Panc1 (cell line): Measurements from ENCODE around the gene RSU1.

Source experiments
- CTCF ChIP-seq: fragments of 450-650 bp; IDR thresholded peaks from 2 replicates; pipeline ENCODE4 v1.5.1; 2017; ENCODE audit warnings: mild to moderate bottlenecking
- POLR2AphosphoS5 ChIP-seq: IDR thresholded peaks from 2 replicates; pipeline ENCODE4 v1.6.1; 2012; ENCODE audit warnings: mild to moderate bottlenecking, low read depth, low read length, moderate library complexity
- REST ChIP-seq, 2 experiments: IDR thresholded peaks; 2 replicates each; pipeline ENCODE4 v1.6.1; 2011 to 2012; ENCODE audit warnings: low read depth in 2 of 2, control low read depth in 1 of 2, low read length in 1 of 2, mild to moderate bottlenecking in 1 of 2, moderate library complexity in 1 of 2; ENCODE audit not compliant: insufficient read depth in 1 of 2
- SIN3A ChIP-seq: IDR thresholded peaks from 2 replicates; pipeline ENCODE4 v1.6.1; 2012; ENCODE audit warnings: low read depth, mild to moderate bottlenecking, low read length, moderate library complexity, borderline replicate concordance; ENCODE audit not compliant: insufficient read depth
- TCF7L2 ChIP-seq: IDR thresholded peaks from 2 replicates; pipeline ENCODE4 v1.6.1; 2011; ENCODE audit warnings: mild to moderate bottlenecking, low read depth, low read length, inconsistent platforms

- TF ChIP-seq SIN3A: no peak
- TF ChIP-seq REST (IDR thresholded peaks at IDR 0.05; ENCODE audit: insufficient read depth in 1 of 2, low read depth in 2 of 2, low read length in 1 of 2): no peak
- no peak for TF ChIP-seq CTCF
- TF ChIP-seq POLR2AphosphoS5: no peak
- no peak for TF ChIP-seq TCF7L2
Observed at GRCh38 chr10:16770670-16771069, 46.6 kb downstream of the RSU1 start.
